K562 (cell line): ENCODE measurements around the gene GDAP2. TPM values are rescaled to one million over a fixed set of nuclear protein-coding genes. Genes with fewer than 3 reads are reported as not detected.
A peak's percentile ranks its signal among the peaks of the same experiment; 100 is the strongest.

Source experiments
- ATAC-seq: fragments of 200-7000 bp; cut with Tn5 transposase; 3 replicates; pipeline ENCODE4 v1.9.1; 2020; ENCODE audit warnings: moderate library complexity
- BruUV-seq: library from RNA; stranded (reverse); fragments of 400-500 nt; replicated peaks from 2 replicates; lab custom pipeline; 2021; lab: Mats Ljungman, UMichigan
- CTCF ChIA-PET: fragments of 300-600 bp; formaldehyde crosslinking; extraction: SDS; loops from one replicate; lab custom pipeline; 2021; ENCODE audit warnings: low intra/inter-chr PET ratio; lab: Yijun Ruan, JAX
- POLR2A ChIA-PET: fragments of 300-600, 350-650 bp; sonication (Branson Sonifier 250); formaldehyde crosslinking; extraction: SDS; loops from one replicate; lab custom pipeline; 2021; ENCODE audit warnings: antibody characterized with exemption, inconsistent platforms; lab: Yijun Ruan, JAX
- DNase-seq, 4 experiments: peaks; one replicate each; pipeline versions ENCODE4 v3.0.0 to v3.0.0-alpha.2; 2011 to 2018; ENCODE audit warnings: low spot score in 3 of 4, mixed read lengths in 3 of 4; ENCODE audit errors: extremely low read depth in 1 of 4
- FAIRE-seq: peaks from 2 replicates; lab custom pipeline; 2011; peaks lifted over from hg19 to GRCh38; lab: Jason Lieb, UNC
- H2AFZ ChIP-seq: 2 replicates; pipeline ENCODE4 v1.6.0; 2011; ENCODE audit warnings: low read depth, low read length, control low read depth, inconsistent platforms
- H3K27ac ChIP-seq: fragments of 200-600 bp; 3 replicates; pipeline ENCODE4 v1.8.0; 2011; ENCODE audit warnings: low read depth, mild to moderate bottlenecking, control low read depth, inconsistent platforms, low read length, moderate library complexity, mixed read lengths; ENCODE audit errors: extremely low read depth
- H3K27me3 ChIP-seq, 2 experiments: fragments of 300-600 bp in 1 of 2; 2 replicates in 1 of 2; 3 replicates in 1 of 2; pipeline versions ENCODE4 v1.6.0 to v1.8.0; 2011; ENCODE audit warnings: inconsistent platforms in 2 of 2, low read length in 2 of 2, mild to moderate bottlenecking in 1 of 2, mixed read lengths in 1 of 2, moderate library complexity in 1 of 2; ENCODE audit not compliant: control insufficient read depth in 2 of 2, insufficient read depth in 2 of 2
- H3K36me3 ChIP-seq: fragments of 300-600 bp; 3 replicates; pipeline ENCODE4 v1.8.0; 2011; ENCODE audit warnings: mild to moderate bottlenecking, low read length, inconsistent platforms; ENCODE audit not compliant: control insufficient read depth, insufficient read depth
- H3K4me1 ChIP-seq, 2 experiments: fragments of 200-600 bp in 1 of 2; replicated peaks in 1 of 2; 2 replicates in 1 of 2; 3 replicates in 1 of 2; pipeline versions ENCODE4 v1.5.1 to v1.8.0; 2011; ENCODE audit warnings: inconsistent platforms in 2 of 2, low read length in 2 of 2, mild to moderate bottlenecking in 1 of 2, mixed read lengths in 1 of 2, moderate library complexity in 1 of 2; ENCODE audit not compliant: control insufficient read depth in 2 of 2, insufficient read depth in 2 of 2
- H3K4me2 ChIP-seq: 2 replicates; pipeline ENCODE4 v1.6.1; 2011; ENCODE audit warnings: low read length, control low read depth, inconsistent platforms, mixed read lengths; ENCODE audit not compliant: insufficient read depth
- H3K4me3 ChIP-seq: fragments of 200-600 bp; sonication (generic), shearing (Covaris generic); 2 replicates; pipeline ENCODE4 v1.5.1; 2016; ENCODE audit warnings: control low read depth, inconsistent platforms
- H3K79me2 ChIP-seq: fragments of 200-600 bp; 3 replicates; pipeline ENCODE4 v1.8.0; 2011; ENCODE audit warnings: low read length, inconsistent platforms; ENCODE audit not compliant: control insufficient read depth, insufficient read depth
- H3K9ac ChIP-seq, 2 experiments: 2 replicates each; pipeline versions ENCODE4 v1.6.0 to v1.6.1; 2011; ENCODE audit warnings: low read depth in 2 of 2, low read length in 2 of 2, control low read depth in 1 of 2, inconsistent platforms in 1 of 2, mild to moderate bottlenecking in 1 of 2, mixed read lengths in 1 of 2; ENCODE audit not compliant: insufficient read depth in 1 of 2
- H3K9me1 ChIP-seq: one replicate; pipeline ENCODE4 v1.6.0; 2011; ENCODE audit warnings: inconsistent platforms, mild to moderate bottlenecking, low read length, moderate library complexity; ENCODE audit not compliant: control insufficient read depth, insufficient read depth
- H3K9me3 ChIP-seq: replicated peaks from 2 replicates; pipeline ENCODE4 v1.5.1; 2011; ENCODE audit warnings: low read depth, low read length, inconsistent platforms; ENCODE audit not compliant: control insufficient read depth, insufficient read depth
- H4K20me1 ChIP-seq: replicated peaks from 2 replicates; pipeline ENCODE4 v1.6.1; 2011; ENCODE audit warnings: low read length, inconsistent platforms, mixed read lengths; ENCODE audit not compliant: control insufficient read depth, insufficient read depth
- ARID1B ChIP-seq: fragments of 450-650 bp; IDR thresholded peaks from 2 replicates; pipeline ENCODE4 v1.6.1; 2016; ENCODE audit warnings: antibody characterized with exemption, mild to moderate bottlenecking, inconsistent platforms
- FOSL1 ChIP-seq: fragments of 200-800 bp; sonication (Bioruptor generic); conservative IDR thresholded peaks from 2 replicates; pipeline ENCODE4 v1.6.1; 2016; ENCODE audit warnings: missing genetic modification characterization, missing compliant biosample characterization
- ILF3 ChIP-seq: fragments of 450-650 bp; IDR thresholded peaks from 2 replicates; pipeline ENCODE4 v1.6.1; 2018; ENCODE audit warnings: antibody characterized with exemption, mild to moderate bottlenecking, moderate library complexity, borderline replicate concordance
- MCM7 ChIP-seq, 2 experiments: fragments of 450-650 bp; IDR thresholded peaks; 2 replicates each; pipeline ENCODE4 v1.6.1; 2016 to 2018
- MIER1 ChIP-seq: fragments of 450-650 bp; IDR thresholded peaks from 2 replicates; pipeline ENCODE4 v1.6.1; 2016; ENCODE audit warnings: antibody characterized with exemption, mild to moderate bottlenecking, low read depth
- MXI1 ChIP-seq: IDR thresholded peaks from 2 replicates; pipeline ENCODE4 v1.6.1; 2011; ENCODE audit warnings: low read depth, mild to moderate bottlenecking, improper control_type of control experiment, low read length
- NCOA4 ChIP-seq: fragments of 450-650 bp; IDR thresholded peaks from 2 replicates; pipeline ENCODE4 v1.6.1; 2018; ENCODE audit warnings: mild to moderate bottlenecking; ENCODE audit not compliant: partially characterized antibody
- NCOA6 ChIP-seq: fragments of 450-650 bp; IDR thresholded peaks from 2 replicates; pipeline ENCODE4 v1.6.1; 2017; ENCODE audit warnings: mild to moderate bottlenecking
- NR0B1 ChIP-seq: fragments of 450-650 bp; IDR thresholded peaks from one replicate; pipeline ENCODE4 v1.6.1; 2018; ENCODE audit warnings: mild to moderate bottlenecking, moderate library complexity; ENCODE audit not compliant: partially characterized antibody
- RAD21 ChIP-seq, 2 experiments: fragments of 250-450 bp in 1 of 2; fragments of 450-650 bp in 1 of 2; sonication (Bioruptor Pico) in 1 of 2; formaldehyde crosslinking in 1 of 2; IDR thresholded peaks in 1 of 2; conservative IDR thresholded peaks in 1 of 2; 2 replicates each; pipeline versions ENCODE4 v1.4.0 to v1.8.0; 2020 to 2022; ENCODE audit warnings: mild to moderate bottlenecking in 2 of 2, moderate library complexity in 1 of 2
- SLC30A9 ChIP-seq: fragments of 250-450 bp; sonication (Bioruptor Pico); IDR thresholded peaks from 2 replicates; pipeline ENCODE4 v1.8.0; 2022; ENCODE audit warnings: mild to moderate bottlenecking, moderate library complexity
- UBTF ChIP-seq, 2 experiments: IDR thresholded peaks; 2 replicates each; pipeline ENCODE4 v1.6.1; 2012; ENCODE audit warnings: improper control_type of control experiment in 2 of 2, low read depth in 2 of 2, low read length in 2 of 2, borderline replicate concordance in 1 of 2
- XRCC3 ChIP-seq: fragments of 450-650 bp; IDR thresholded peaks from 2 replicates; pipeline ENCODE4 v1.6.1; 2017; ENCODE audit warnings: mild to moderate bottlenecking, moderate library complexity
- ZHX1 ChIP-seq: fragments of 150-350 bp; conservative IDR thresholded peaks from 2 replicates; pipeline ENCODE4 v1.6.1; 2014; ENCODE audit warnings: low read length
- ZNF41 ChIP-seq: fragments of 250-450 bp; sonication (Bioruptor Pico); conservative IDR thresholded peaks from 2 replicates; pipeline ENCODE4 v1.4.0; 2020; ENCODE audit warnings: mild to moderate bottlenecking
- ZNF431 ChIP-seq: sonication (generic); formaldehyde crosslinking; IDR thresholded peaks from 2 replicates; pipeline ENCODE4 v1.8.0; 2022; ENCODE audit warnings: mild to moderate bottlenecking, missing genetic modification reagents
- ZNF707 ChIP-seq: fragments of 250-450 bp; sonication (Bioruptor Pico); conservative IDR thresholded peaks from 2 replicates; pipeline ENCODE4 v1.8.0; 2022; ENCODE audit warnings: inconsistent platforms, mild to moderate bottlenecking, moderate library complexity
- WGBS: fragments of 100-300 bp; shearing (Covaris generic); methylation state at CpG from one replicate; pipeline ENCODE4 v1.1.6; 2016; ENCODE audit warnings: low coverage, mixed read lengths; ENCODE audit not compliant: insufficient coverage; ENCODE audit errors: missing lambda C conversion rate; 5-methylcytosine and 5-hydroxymethylcytosine counted together
- in situ Hi-C: fragments of 300-500 bp; cut with MboI; formaldehyde crosslinking; loops from 4 replicates; pipeline ENCODE4 v1.15.0; 2018; ENCODE audit warnings: inconsistent platforms, mixed read lengths
- intact Hi-C: fragments of 100-400 bp; cut with micrococcal nuclease; formaldehyde crosslinking; loops from 2 replicates; pipeline ENCODE4 v1.14.2; 2022
- polyA plus RNA-seq, 8 experiments: library from polyadenylated mRNA; depleted of rRNA in 4 of 8; stranded (reverse) in 5 of 8; unstranded in 3 of 8; fragments of >200 nt; fragmentation: Nextera tagmentation in 2 of 8; fragmentation: Illumina TruSeq in 1 of 8; extraction: Ambion mirVana in 2 of 8; extraction: Trizol in 1 of 8; gene quantifications; 2 replicates each; pipeline versions ENCODE4 v1.2.1 to v1.2.3, GENCODE V29; 2011 to 2014; ENCODE audit warnings: inconsistent platforms in 1 of 8, missing spikeins in 1 of 8
- total RNA-seq, 7 experiments: library from RNA; depleted of rRNA in 6 of 7; stranded (reverse); fragments of >200 nt in 6 of 7; fragmentation: Illumina TruSeq in 2 of 7; extraction: Trizol in 2 of 7; gene quantifications; 2 replicates each; pipeline versions ENCODE4 v1.2.1 to v1.2.3, GENCODE V29; 2011 to 2021; ENCODE audit warnings: low replicate concordance in 1 of 7

Gene GDAP2
- total and polyA plus RNA-seq, 9 of the 15 experiments (the other 6 are each of a cell fraction or from before 2014, with no cell fraction given), result 4.1 to 23.1 (median 13.2) TPM

- H3K9me3 ChIP-seq, result no peaks in the 10 kb centered on the region
- no peak for FAIRE-seq
- peak; percentile 1 for ATAC-seq
- H2AFZ ChIP-seq, result peak overlapping the region; percentile 94
- H3K4me2 ChIP-seq, result peak overlapping the region; percentile 100
- H3K27me3 ChIP-seq, result no peaks in the 10 kb centered on the region
- 2% methylated on average over 12 of the region's 12 CpGs for WGBS
- CTCF ChIA-PET, result no interaction called here
- H3K9ac ChIP-seq, result peak overlapping the region; percentile 86 to 96
- intact Hi-C loops, result no loop called here
- peaks cover 80% of the 10 kb centered on the region for H3K79me2 ChIP-seq
- peak overlapping the region; percentile 78 for H3K4me3 ChIP-seq
- H3K4me1 ChIP-seq, result peaks cover 7 to 8% of the 10 kb centered on the region in 2 experiments; a peak in 2 of 5 replicates
- POLR2A ChIA-PET, result interaction anchor here (1.0 to 4.4 kb wide), 7 partner anchors 12 to 1211 kb away, joined by 3 to 30 read pairs (median 4); no protein-coding TSS in a partner anchor
- no peak for DNase-seq
- peaks cover 4% of the 10 kb centered on the region; the same call in 1 of the 2 replicates for H4K20me1 ChIP-seq
- BruUV-seq, result no TSS peak
- peaks cover 36% of the 10 kb centered on the region for H3K36me3 ChIP-seq
- H3K9me1 ChIP-seq, result no peaks in the 10 kb centered on the region
- no peak for TF ChIP-seq NR0B1
- no peak for TF ChIP-seq MIER1
- 0 out of 2 replicates have a peak, but pooled peaks have one; percentile 15 for TF ChIP-seq FOSL1 (tag)
- no peak for TF ChIP-seq NCOA6
- TF ChIP-seq MXI1, result peak; percentile 13; the same call in 1 of the 2 replicates
- TF ChIP-seq ILF3, result no peak
- TF ChIP-seq ZHX1, result no peak
- no peak for TF ChIP-seq ZNF41
- TF ChIP-seq XRCC3, result no peak
- 0 out of 2 replicates have a peak, but pooled peaks have one; percentile 5 for TF ChIP-seq ZNF431 (CRISPR knock-in tag)
- no peak for TF ChIP-seq NCOA4
- TF ChIP-seq ARID1B, result 0 out of 2 replicates have a peak, but pooled peaks have one; percentile 5
- TF ChIP-seq RAD21 (CRISPR knock-in tag; conservative IDR thresholded peaks at IDR 0.05 in 1 of 2, IDR thresholded peaks at IDR 0.05 in 1 of 2), result no peak
- TF ChIP-seq MCM7 (IDR thresholded peaks at IDR 0.05), result no peak
- TF ChIP-seq SLC30A9 (CRISPR knock-in tag), result no peak
- no peak for TF ChIP-seq ZNF707 (CRISPR knock-in tag)
- TF ChIP-seq UBTF (IDR thresholded peaks at IDR 0.05; ENCODE audit: borderline replicate concordance in 1 of 2, low read depth in 2 of 2, low read length in 2 of 2), result no peak
- TF ChIP-seq, all 486 proteins: peak for 4
- in situ Hi-C loops, result no loop called here
- H3K27ac ChIP-seq, result peak overlapping the region; percentile 64
Observed at GRCh38 chr1:117930173-117930447, 689 bp upstream of the GDAP2 start.
